Stomach (tissue), 9 donors: Measurements from ENCODE around the gene PLEKHM2. TPM values are rescaled to one million over a fixed set of nuclear protein-coding genes. Genes with fewer than 3 reads are reported as not detected.

Source experiments
- DNase-seq, 2 donors: peaks; one replicate each; pipeline versions ENCODE4 v3.0.0 to v3.0.0-alpha.2; 2013 to 2019
- H3K27ac ChIP-seq, 5 donors: fragments of 200-600 bp in 4 of 5; sonication (generic) in 4 of 5; one replicate each; pipeline ENCODE4 v1.5.1; 2013 to 2019; ENCODE audit warnings: mild to moderate bottlenecking in 1 of 5, moderate library complexity in 1 of 5
- H3K27me3 ChIP-seq, 3 donors: fragments of 200-600 bp; sonication (generic); one replicate each; pipeline ENCODE4 v1.5.1; 2017 to 2019; ENCODE audit warnings: mixed run types in 1 of 3
- H3K36me3 ChIP-seq, 4 donors: fragments of 200-600 bp; sonication (generic); 1 replicate in 3 of 4; 2 replicates in 1 of 4; pipeline ENCODE4 v1.5.1; 2016 to 2019
- H3K4me1 ChIP-seq, 4 donors: fragments of 200-600 bp; sonication (generic); one replicate each; pipeline ENCODE4 v1.5.1; 2016 to 2019
- H3K4me3 ChIP-seq, 4 donors: fragments of 200-600 bp; sonication (generic) in 3 of 4; one replicate each; pipeline ENCODE4 v1.5.1; 2016 to 2019; ENCODE audit warnings: mild to moderate bottlenecking in 1 of 4
- H3K9me3 ChIP-seq, 4 donors: fragments of 200-600 bp; sonication (generic); one replicate each; pipeline ENCODE4 v1.5.1; 2016 to 2019
- CTCF ChIP-seq, 7 experiments: fragments of 450-650 bp in 4 of 7; fragments of 200-600 bp in 3 of 7; sonication (generic) in 3 of 7; IDR thresholded peaks; one replicate each; pipeline ENCODE4 v1.5.1; 2016 to 2019; ENCODE audit warnings: antibody characterized with exemption in 7 of 7, control low read depth in 2 of 7, mild to moderate bottlenecking in 1 of 7
- EP300 ChIP-seq: sonication (generic); formaldehyde crosslinking; IDR thresholded peaks from one replicate; pipeline ENCODE4 v1.6.1; 2017; ENCODE audit warnings: antibody characterized with exemption
- POLR2A ChIP-seq, 4 donors: fragments of 450-650 bp; IDR thresholded peaks; one replicate each; pipeline ENCODE4 v1.6.1; 2016; ENCODE audit warnings: antibody characterized with exemption in 4 of 4, control low read depth in 2 of 4, mild to moderate bottlenecking in 1 of 4, moderate library complexity in 1 of 4
- POLR2AphosphoS5 ChIP-seq, 3 donors: sonication (generic); formaldehyde crosslinking; IDR thresholded peaks; one replicate each; pipeline ENCODE4 v1.6.1; 2016; ENCODE audit warnings: antibody characterized with exemption in 3 of 3
- WGBS, 5 donors: extraction: QIAGEN DNeasy Blood & Tissue Kit in 3 of 5; methylation state at CpG; one replicate each; pipeline versions ENCODE4 v1.1.5 to v1.1.7; 2013 to 2018; 5-methylcytosine and 5-hydroxymethylcytosine counted together
- intact Hi-C: fragments of 100-400 bp; cut with DNase I; formaldehyde crosslinking; loops from one replicate; pipeline ENCODE4 v1.15.1; 2023; ENCODE audit warnings: low total_unique reads
- polyA plus RNA-seq, 3 donors: library from polyadenylated mRNA; stranded (reverse); fragments of 200-250 nt; gene quantifications; one replicate each; pipeline ENCODE4 v1.2.3, GENCODE V29; 2013
- total RNA-seq, 5 donors: library from RNA; depleted of rRNA; stranded (reverse); fragments of >200 nt; gene quantifications; one replicate each; pipeline versions ENCODE4 v1.1.0 to v1.2.3, GENCODE V29; 2014 to 2016
- donor health status: healthy with polysubstance abuse.
- donor health status: Bipolar disorder and iron deficiency.
- donor health status: healthy.

The PLEKHM2 gene
- total and polyA plus RNA-seq, 8 donors = 19.3 to 63.0 (median 30.9) TPM

- H3K27ac ChIP-seq = peak overlapping the region in 3 of 5 donors; percentile 2 to 14 (median 12)
- TF ChIP-seq CTCF (IDR thresholded peaks at IDR 0.05) (no peak), POLR2AphosphoS5 (IDR thresholded peaks at IDR 0.05) (no peak), POLR2A (IDR thresholded peaks at IDR 0.05) (no peak), EP300 (no peak)
These were observed 7.4 kb downstream of the PLEKHM2 start for GRCh38 chr1:15691434-15692032.

GRCh38 chr1:15692121-15692682 lies 8.1 kb downstream of the PLEKHM2 start:
- peaks cover 0 to 22% (median 6%) of the 10 kb centered on the region in 4 donors for H3K36me3 ChIP-seq
- no peaks in the 10 kb centered on the region for H3K9me3 ChIP-seq
- no peak for TF ChIP-seq CTCF (IDR thresholded peaks at IDR 0.05)
- no peak for TF ChIP-seq POLR2AphosphoS5 (IDR thresholded peaks at IDR 0.05)
- no peak for TF ChIP-seq POLR2A (IDR thresholded peaks at IDR 0.05)
- TF ChIP-seq EP300 = no peak
- H3K27ac ChIP-seq = peak overlapping the region in 2 of 5 donors; percentile 2 to 12
- 60 to 76% (median 63%) methylated on average over 5 of the region's 5 CpGs for WGBS, 5 donors
- H3K4me1 ChIP-seq = peaks cover 9 to 56% (median 42%) of the 10 kb centered on the region in 4 donors
- no peak for DNase-seq
- intact Hi-C loops = no loop called here
- no peaks in the 10 kb centered on the region for H3K27me3 ChIP-seq
- no peak overlapping the region for H3K4me3 ChIP-seq

More at GRCh38 chr1:15691434-15692032, 7.4 kb downstream of the PLEKHM2 start:
- no peak overlapping the region for H3K4me3 ChIP-seq
- H3K9me3 ChIP-seq = no peaks in the 10 kb centered on the region
- intact Hi-C loops = no loop called here
- no peak for DNase-seq
- WGBS, 5 donors = 59 to 80% (median 69%) methylated on average over 11 of the region's 11 CpGs
- peaks cover 0 to 15% (median 5%) of the 10 kb centered on the region in 4 donors for H3K36me3 ChIP-seq
- peaks cover 9 to 57% (median 41%) of the 10 kb centered on the region in 4 donors for H3K4me1 ChIP-seq
- H3K27me3 ChIP-seq = no peaks in the 10 kb centered on the region

- intact Hi-C loops = no loop called here
- no peak for DNase-seq
- Histone ChIP-seq H3K4me1 (peaks cover 9 to 51% (median 37%) of the 10 kb centered on the region in 4 donors), H3K36me3 (peaks cover 0 to 27% (median 8%) of the 10 kb centered on the region in 4 donors), H3K4me3 (no peak overlapping the region), H3K27ac (no peak overlapping the region), H3K27me3 (no peaks in the 10 kb centered on the region), H3K9me3 (no peaks in the 10 kb centered on the region)
- 80 to 91% (median 83%) methylated on average over 5 of the region's 5 CpGs for WGBS, 5 donors
- TF ChIP-seq CTCF (IDR thresholded peaks at IDR 0.05) = no peak
- no peak for TF ChIP-seq POLR2AphosphoS5 (IDR thresholded peaks at IDR 0.05)
- TF ChIP-seq POLR2A (IDR thresholded peaks at IDR 0.05) = no peak
- no peak for TF ChIP-seq EP300
These were observed 9.3 kb downstream of the PLEKHM2 start for GRCh38 chr1:15693371-15693770.

- intact Hi-C loops = no loop called here
- 49 to 69% (median 64%) methylated on average over 10 of the region's 10 CpGs for WGBS, 5 donors
- DNase-seq = peak in 1 of 2 donors; percentile 58
- peak overlapping the region in 4 of 5 donors; percentile 7 to 71 (median 32) for H3K27ac ChIP-seq
- no peak for TF ChIP-seq EP300
- no peak for TF ChIP-seq POLR2AphosphoS5 (IDR thresholded peaks at IDR 0.05)
- no peak for TF ChIP-seq POLR2A (IDR thresholded peaks at IDR 0.05)
- no peak for TF ChIP-seq CTCF (IDR thresholded peaks at IDR 0.05)
- peaks cover 15 to 53% (median 31%) of the 10 kb centered on the region in 4 donors for H3K4me1 ChIP-seq
- H3K27me3 ChIP-seq = no peaks in the 10 kb centered on the region
- peaks cover 0 to 20% (median 8%) of the 10 kb centered on the region in 4 donors for H3K36me3 ChIP-seq
- no peaks in the 10 kb centered on the region for H3K9me3 ChIP-seq
- H3K4me3 ChIP-seq = peak overlapping the region in 1 of 4 donors; percentile 28
These were observed 12.9 kb downstream of the PLEKHM2 start for GRCh38 chr1:15696956-15697521.
